HG03135 (cell line): ENCODE data around the gene SLC43A1.
"Not testable (repeated sequence)": the region's sequence is repeated elsewhere in the genome, so short reads cannot be mapped to it uniquely, and the experiment has no call there.

Source experiments
- ATAC-seq: cut with Tn5 transposase; IDR thresholded peaks from one replicate; pipeline ENCODE4 v1.9.1; 2021; ENCODE audit warnings: mild to moderate bottlenecking, moderate library complexity; ENCODE audit not compliant: unreplicated experiment

SLC43A1 gene

DNA sequence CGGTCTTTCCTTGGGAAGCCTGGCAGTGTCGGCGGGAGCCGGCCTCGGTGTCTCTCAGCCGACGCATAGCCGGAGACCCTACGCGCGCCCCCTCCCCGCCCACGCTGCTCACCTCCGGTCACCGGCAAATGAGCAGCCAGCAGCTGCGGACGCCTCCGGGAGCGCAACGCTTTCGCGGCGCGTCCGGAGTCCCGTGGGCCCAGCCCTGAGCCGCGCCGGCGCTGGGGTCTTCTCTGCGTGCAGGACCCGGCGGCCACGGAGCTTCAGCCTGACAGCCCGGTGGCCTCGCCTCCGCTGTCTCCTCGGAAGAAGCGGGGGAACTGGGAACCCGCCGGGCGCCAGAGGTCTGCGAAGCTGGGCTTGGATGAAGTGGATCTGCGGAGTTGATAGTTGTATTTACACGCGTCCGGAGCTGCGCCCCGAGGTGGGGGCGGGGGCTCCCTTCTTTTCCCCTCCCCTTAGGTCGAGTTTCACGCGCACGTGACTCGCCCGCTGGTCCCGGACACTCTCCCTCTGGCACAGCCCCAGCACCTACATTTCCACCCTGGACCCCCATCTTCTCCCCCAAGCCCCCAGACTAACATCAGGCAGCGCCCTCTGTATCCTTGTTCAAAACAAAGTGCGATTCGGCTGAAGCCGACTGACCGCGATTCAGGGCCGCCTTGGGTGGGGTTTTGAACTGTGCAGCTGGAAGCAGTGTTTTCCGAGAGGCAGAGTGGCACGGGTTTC is at the start of gene SLC43A1:
Gene SLC43A1 (minus strand): TSS at position 371 of the 729 bp plus-strand sequence. CDS start 1,591 bp downstream, outside the sequence.
- ATAC-seq = peak; percentile 35

DNA sequence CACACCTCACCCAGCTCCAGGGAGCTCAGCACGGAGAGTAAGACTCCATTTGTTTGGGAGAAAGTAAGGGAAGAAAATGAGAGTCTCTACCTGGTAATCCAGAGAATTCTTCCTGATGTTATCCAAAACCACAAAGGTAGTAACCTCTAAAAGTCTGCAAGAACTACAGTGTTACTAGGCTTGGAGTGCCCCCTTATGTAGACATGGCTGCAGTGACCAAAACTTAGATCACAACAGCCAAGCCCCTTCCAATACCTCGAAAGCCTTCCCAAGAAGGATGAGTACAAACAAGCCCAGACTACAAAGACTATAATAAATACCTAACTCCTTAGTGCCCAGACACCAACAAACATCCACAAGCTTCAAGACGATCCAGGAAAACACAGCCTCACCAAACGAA is 47.1 kb upstream of the SLC43A1 start:
- no peak for ATAC-seq

DNA sequence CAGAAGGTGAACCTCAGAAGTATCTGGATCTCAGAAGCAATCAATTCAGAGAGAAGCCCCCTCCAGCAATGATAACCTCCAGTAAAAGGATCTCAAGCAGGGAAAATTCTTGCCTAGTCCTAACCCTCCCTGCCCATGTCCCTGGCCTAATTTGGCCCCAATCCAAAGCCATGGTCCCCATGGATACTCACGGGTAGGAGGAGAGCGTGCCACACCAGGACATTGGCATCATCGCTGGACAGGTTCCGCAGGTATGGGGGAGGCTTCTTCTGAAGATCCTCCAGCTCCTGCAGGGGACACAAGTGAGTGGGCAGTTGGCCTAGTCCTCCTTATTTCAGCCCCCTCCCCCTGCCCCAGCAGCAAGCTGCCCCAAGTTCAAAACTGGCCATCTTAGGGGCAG is 44.6 kb upstream of the SLC43A1 start:
- ATAC-seq = no peak

GRCh38 chr11:57556041-57556440 is 40.5 kb upstream of the SLC43A1 start:
- ATAC-seq = no peak

DNA sequence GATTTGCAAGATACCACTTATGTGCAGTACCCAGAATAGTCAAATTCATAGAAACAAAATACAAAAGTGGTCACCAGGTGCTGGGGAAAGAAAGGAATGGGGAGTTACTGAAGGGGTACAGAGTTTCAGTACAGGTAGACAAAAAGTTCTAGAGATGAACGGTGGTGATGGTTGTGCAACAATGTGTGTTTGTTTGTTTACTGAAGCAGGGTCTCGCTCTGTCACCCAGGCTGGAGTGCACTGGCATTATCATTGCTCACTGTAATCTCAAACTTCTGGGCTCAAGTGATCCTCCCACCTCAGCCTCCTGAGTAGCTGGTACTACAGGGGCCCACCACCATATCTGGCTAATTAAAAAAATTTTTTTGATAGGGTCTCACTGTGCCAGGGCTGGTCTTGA is 39.9 kb upstream of the SLC43A1 start:
- ATAC-seq = no peak

- no peak for ATAC-seq
These were observed 37.0 kb upstream of the SLC43A1 start for GRCh38 chr11:57552479-57552878.

GRCh38 chr11:57551941-57552340 is 36.4 kb upstream of the SLC43A1 start:
- ATAC-seq = no peak

GRCh38 chr11:57549983-57550382 is 34.5 kb upstream of the SLC43A1 start:
- ATAC-seq = no peak

GRCh38 chr11:57547854-57548377 is 32.4 kb upstream of the SLC43A1 start:
- ATAC-seq = peak; percentile 92

DNA sequence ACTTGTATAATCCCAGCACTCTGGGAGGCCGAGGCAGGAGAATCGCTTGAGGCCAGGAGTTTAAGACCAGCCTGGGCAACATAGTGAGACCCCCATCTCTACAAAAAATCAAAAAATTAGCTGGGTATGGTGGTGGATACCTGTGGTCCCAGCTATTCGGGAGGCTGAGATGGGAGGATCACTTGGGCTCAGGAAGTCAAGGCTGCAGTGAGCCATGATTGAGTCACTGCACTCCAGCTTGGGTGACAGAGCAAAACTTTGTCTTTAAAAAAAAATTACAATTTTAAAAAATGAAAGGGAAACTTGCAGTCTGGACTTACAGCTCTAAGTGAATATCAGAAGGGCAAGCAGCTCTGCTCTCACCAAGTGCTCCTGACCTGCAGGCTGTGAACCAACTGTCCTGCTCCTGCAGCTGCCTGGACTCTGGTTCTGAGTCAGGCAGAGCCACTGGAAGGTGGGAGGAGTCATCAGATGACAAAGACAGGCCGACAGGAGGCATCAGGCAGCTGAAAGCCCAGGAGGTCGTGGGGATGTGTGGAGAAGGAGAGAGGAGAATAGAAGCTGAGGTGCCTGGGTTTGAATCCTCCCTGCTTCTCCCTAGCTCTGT is 31.5 kb upstream of the SLC43A1 start:
- no peak for ATAC-seq

DNA sequence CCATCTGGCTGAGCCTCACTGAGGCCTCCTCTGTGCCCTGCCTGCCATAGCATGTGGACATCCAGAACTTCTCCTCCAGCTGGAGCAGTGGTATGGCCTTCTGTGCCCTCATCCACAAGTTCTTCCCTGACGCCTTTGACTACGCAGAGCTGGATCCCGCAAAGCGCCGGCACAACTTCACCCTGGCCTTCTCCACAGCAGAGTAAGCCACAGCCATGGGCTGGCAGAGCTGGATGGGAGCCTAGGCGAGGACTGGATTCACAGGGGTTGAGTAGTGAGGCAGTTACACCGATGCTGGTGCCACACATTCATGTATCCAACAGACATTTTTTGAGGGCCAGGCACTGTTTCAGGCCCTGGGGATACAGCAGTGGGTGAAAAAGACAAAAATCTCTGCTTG is 30.9 kb upstream of the SLC43A1 start:
- no peak for ATAC-seq

GRCh38 chr11:57545883-57546282 is 30.4 kb upstream of the SLC43A1 start:
- no peak for ATAC-seq

DNA sequence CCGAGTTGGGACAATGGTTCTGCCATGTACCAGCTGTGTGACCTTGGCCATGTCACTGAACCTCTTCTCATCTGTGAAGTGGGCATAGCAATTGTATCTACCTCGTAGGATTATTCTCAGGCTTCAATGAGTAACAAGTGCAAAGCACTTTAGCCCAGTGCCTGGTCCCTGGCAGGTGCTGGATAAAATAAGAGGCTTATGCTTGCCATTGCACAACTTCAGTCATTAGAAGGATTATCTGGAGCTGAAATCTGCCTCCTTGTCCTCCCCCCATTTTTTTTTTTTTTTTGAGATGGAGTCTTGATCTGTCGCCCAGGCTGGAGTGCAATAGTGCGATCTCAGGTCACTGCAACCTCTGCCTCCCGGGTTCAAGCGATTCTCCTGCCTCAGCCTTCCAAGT is 29.1 kb upstream of the SLC43A1 start:
- no peak for ATAC-seq

GRCh38 chr11:57543593-57543992 is 28.1 kb upstream of the SLC43A1 start:
- no peak for ATAC-seq

DNA sequence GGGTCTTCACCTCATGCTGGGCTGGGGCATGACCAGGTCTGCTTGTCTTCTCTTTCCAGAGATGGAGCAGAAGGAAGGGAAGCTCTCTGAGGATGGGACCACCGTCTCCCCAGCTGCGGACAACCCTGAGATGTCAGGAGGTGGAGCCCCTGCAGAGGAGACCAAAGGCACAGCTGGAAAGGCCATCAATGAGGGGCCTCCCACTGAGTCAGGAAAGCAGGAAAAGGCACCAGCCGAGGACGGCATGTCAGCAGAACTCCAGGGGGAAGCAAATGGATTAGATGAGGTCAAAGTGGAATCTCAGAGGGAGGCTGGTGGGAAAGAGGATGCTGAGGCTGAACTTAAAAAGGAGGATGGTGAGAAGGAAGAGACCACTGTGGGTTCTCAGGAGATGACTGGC is 27.1 kb upstream of the SLC43A1 start:
- ATAC-seq = no peak

GRCh38 chr11:57541169-57541568 is 25.7 kb upstream of the SLC43A1 start:
- ATAC-seq = no peak

- no peak for ATAC-seq
These were observed 23.8 kb upstream of the SLC43A1 start for GRCh38 chr11:57539342-57539741.

- no peak for ATAC-seq
These were observed 21.6 kb upstream of the SLC43A1 start, which contains the start of gene SMTNL1 for GRCh38 chr11:57536947-57537619. Gene SMTNL1, plus strand, starts transcription at chr11:57537595. Its CDS starts 5,048 bp downstream, at chr11:57542643.

- ATAC-seq = not testable (repeated sequence)
These were observed 18.9 kb upstream of the SLC43A1 start for GRCh38 chr11:57534449-57534848.

DNA sequence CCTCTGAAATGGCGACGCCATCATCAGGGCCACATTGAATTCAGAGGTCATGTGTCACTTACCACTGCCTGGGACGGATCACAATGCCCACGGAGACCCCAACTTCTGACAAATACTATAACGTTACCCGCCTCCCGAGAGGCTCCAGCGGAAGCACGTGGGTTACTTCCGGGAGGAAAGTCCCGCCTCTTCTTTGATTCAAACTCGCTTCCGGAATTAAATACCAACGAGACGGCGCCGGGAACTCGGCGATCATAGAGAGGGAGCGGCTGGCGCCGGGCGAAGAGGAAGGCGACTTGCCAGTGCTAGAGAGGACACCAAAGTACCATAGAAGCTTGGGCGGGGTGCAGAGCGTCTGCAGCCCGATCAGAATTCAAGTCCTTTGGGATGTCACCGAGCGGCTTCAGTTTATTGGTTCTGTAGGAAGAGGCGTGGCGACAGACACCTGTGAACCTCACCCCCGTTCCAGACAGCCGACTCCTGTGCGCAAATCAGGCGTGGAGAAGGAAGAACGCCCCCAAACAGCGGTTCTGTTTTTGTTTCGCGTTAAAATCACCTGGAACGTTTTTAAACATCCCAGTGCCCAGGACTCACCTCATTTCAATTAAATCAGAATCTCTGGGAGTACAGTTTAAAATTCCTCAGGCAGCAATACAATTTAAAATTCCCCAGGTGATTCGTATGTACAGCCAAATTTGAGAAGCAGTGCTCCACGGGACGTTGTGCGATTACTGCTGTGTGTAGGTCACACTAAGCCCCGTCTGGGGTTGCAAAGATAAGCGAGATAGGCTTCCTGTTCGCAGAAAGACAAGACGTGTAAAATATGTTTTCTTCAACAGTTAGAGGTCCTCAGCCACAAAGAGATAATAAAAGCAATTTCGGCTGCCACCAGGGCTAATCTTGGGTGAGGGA is 15.3 kb upstream of the SLC43A1 start, which contains the start of gene TIMM10:
Gene TIMM10 (minus strand): TSS at position 159 of the 912 bp plus-strand sequence. CDS start 565 bp downstream, outside the sequence.
- ATAC-seq = peak; percentile 97

DNA sequence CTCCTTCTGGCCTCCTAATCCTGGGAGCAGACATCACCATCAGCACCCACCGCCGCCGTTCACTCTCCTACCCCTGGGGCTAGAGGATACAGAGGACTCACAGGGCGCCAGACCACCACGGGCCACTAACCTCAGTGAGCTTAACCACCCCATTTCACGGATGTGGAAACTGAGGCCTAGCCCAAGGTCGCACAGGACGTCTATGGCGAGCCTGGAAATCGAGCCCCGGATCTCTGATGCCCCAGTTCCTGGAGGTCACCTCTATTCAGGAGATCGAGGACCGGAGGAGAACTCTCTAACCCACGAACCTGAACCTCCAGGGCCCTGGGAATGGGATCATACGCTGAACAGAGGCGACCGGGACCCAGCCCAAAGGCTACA is 14.7 kb upstream of the SLC43A1 start:
- no peak for ATAC-seq
